HepG2 (cell line): ENCODE data around the gene CBL. TPM values are rescaled to one million over a fixed set of nuclear protein-coding genes. Genes with fewer than 3 reads are reported as not detected.
A peak's percentile ranks its signal among the peaks of the same experiment; 100 is the strongest.

Source experiments
- ATAC-seq: fragments of 200-7000 bp; cut with Tn5 transposase; 3 replicates; pipeline ENCODE4 v1.9.1; 2020; ENCODE audit warnings: mild to moderate bottlenecking, moderate library complexity
- BruUV-seq: library from RNA; stranded (reverse); fragments of 400-500 nt; replicated peaks from 2 replicates; lab custom pipeline; 2021; lab: Mats Ljungman, UMichigan
- CTCF ChIA-PET: fragments of 300-600 bp; formaldehyde crosslinking; extraction: SDS; loops from one replicate; lab custom pipeline; 2021; ENCODE audit warnings: low total read pairs, inconsistent platforms, low intra/inter-chr PET ratio; lab: Yijun Ruan, JAX
- POLR2A ChIA-PET: fragments of 350-600 bp; sonication (Branson Sonifier 250); formaldehyde crosslinking; loops from one replicate; lab custom pipeline; 2020; ENCODE audit warnings: antibody characterized with exemption, inconsistent platforms; lab: Yijun Ruan, JAX
- DNase-seq: peaks from one replicate; pipeline ENCODE4 v3.0.0-alpha.2; 2015; ENCODE audit warnings: low spot score
- FAIRE-seq: peaks from 3 replicates; lab custom pipeline; 2011; peaks lifted over from hg19 to GRCh38; lab: Jason Lieb, UNC
- H2AFZ ChIP-seq: one replicate; pipeline ENCODE4 v1.6.1; 2011; ENCODE audit warnings: low read length, inconsistent platforms
- H3K27ac ChIP-seq: fragments of 300-600 bp; 3 replicates; pipeline ENCODE4 v1.8.0; 2011; ENCODE audit warnings: mixed run types, mild to moderate bottlenecking, mixed read lengths, low read length, inconsistent platforms; ENCODE audit not compliant: insufficient read depth; ENCODE audit errors: extremely low read length
- H3K27me3 ChIP-seq, 2 experiments: fragments of 200-600 bp in 1 of 2; 2 replicates in 1 of 2; 3 replicates in 1 of 2; pipeline versions ENCODE4 v1.6.0 to v1.8.0; 2011; ENCODE audit warnings: low read length in 2 of 2, mild to moderate bottlenecking in 2 of 2, moderate library complexity in 2 of 2, inconsistent platforms in 1 of 2; ENCODE audit not compliant: insufficient read depth in 2 of 2, control insufficient read depth in 1 of 2
- H3K36me3 ChIP-seq, 2 experiments: fragments of 200-600 bp in 1 of 2; replicated peaks in 1 of 2; 2 replicates in 1 of 2; 3 replicates in 1 of 2; pipeline versions ENCODE4 v1.5.1 to v1.8.0; 2011; ENCODE audit warnings: low read length in 2 of 2, inconsistent platforms in 1 of 2; ENCODE audit not compliant: insufficient read depth in 2 of 2, control insufficient read depth in 1 of 2
- H3K4me1 ChIP-seq: 2 replicates; pipeline ENCODE4 v1.5.1; 2012; ENCODE audit warnings: low read length, inconsistent platforms; ENCODE audit not compliant: insufficient read depth
- H3K4me2 ChIP-seq: 2 replicates; pipeline ENCODE4 v1.6.0; 2011; ENCODE audit warnings: low read depth, low read length, inconsistent platforms
- H3K4me3 ChIP-seq, 3 experiments: fragments of 200-600 bp in 1 of 3; sonication (generic), shearing (Covaris generic) in 1 of 3; replicated peaks in 1 of 3; 2 replicates each; pipeline ENCODE4 v1.5.1; 2011 to 2016; ENCODE audit warnings: low read length in 3 of 3, inconsistent platforms in 2 of 3, low read depth in 2 of 3, mild to moderate bottlenecking in 2 of 3, control low read depth in 1 of 3, mixed read lengths in 1 of 3; ENCODE audit not compliant: insufficient read depth in 1 of 3
- H3K79me2 ChIP-seq: one replicate; pipeline ENCODE4 v1.6.1; 2011; ENCODE audit warnings: low read length, inconsistent platforms; ENCODE audit not compliant: insufficient read depth
- H3K9ac ChIP-seq: 2 replicates; pipeline ENCODE4 v1.6.0; 2011; ENCODE audit warnings: mild to moderate bottlenecking, low read depth, low read length, inconsistent platforms; ENCODE audit not compliant: insufficient read depth
- H3K9me3 ChIP-seq: 2 replicates; pipeline ENCODE4 v1.5.1; 2012; ENCODE audit warnings: mild to moderate bottlenecking, low read length
- H4K20me1 ChIP-seq: 2 replicates; pipeline ENCODE4 v1.6.0; 2011; ENCODE audit warnings: inconsistent platforms, mild to moderate bottlenecking, low read length, moderate library complexity; ENCODE audit not compliant: insufficient read depth
- ARNT2 ChIP-seq: sonication (generic); formaldehyde crosslinking; IDR thresholded peaks from 2 replicates; pipeline ENCODE4 v1.8.0; 2022; ENCODE audit warnings: mild to moderate bottlenecking, low read depth, missing genetic modification reagents, moderate library complexity
- DBP ChIP-seq: sonication (generic); formaldehyde crosslinking; IDR thresholded peaks from 2 replicates; pipeline ENCODE4 v1.4.0; 2020; ENCODE audit warnings: missing genetic modification reagents; ENCODE audit errors: not compliant biosample characterization
- HNRNPK ChIP-seq: fragments of 200-400 bp; formaldehyde crosslinking; IDR thresholded peaks from 2 replicates; pipeline ENCODE4 v1.6.1; 2018; ENCODE audit warnings: low read length, low read depth, moderate library complexity, mild to moderate bottlenecking; ENCODE audit not compliant: poor library complexity, severe bottlenecking
- HNRNPLL ChIP-seq: fragments of 200-400 bp; formaldehyde crosslinking; IDR thresholded peaks from 2 replicates; pipeline ENCODE4 v1.6.1; 2017; ENCODE audit warnings: mild to moderate bottlenecking, low read depth, low read length; ENCODE audit not compliant: poor library complexity, severe bottlenecking
- KLF9 ChIP-seq: IDR thresholded peaks from 2 replicates; pipeline ENCODE4 v1.6.1; 2016; ENCODE audit warnings: low read depth
- PCBP1 ChIP-seq: fragments of 200-400 bp; formaldehyde crosslinking; IDR thresholded peaks from 2 replicates; pipeline ENCODE4 v1.6.1; 2017; ENCODE audit warnings: mild to moderate bottlenecking, low read depth, low read length, borderline replicate concordance
- POLR2G ChIP-seq: fragments of 200-400 bp; formaldehyde crosslinking; IDR thresholded peaks from 2 replicates; pipeline ENCODE4 v1.6.1; 2018; ENCODE audit warnings: mild to moderate bottlenecking, low read depth, low read length, moderate library complexity
- ZNF230 ChIP-seq: sonication (generic); formaldehyde crosslinking; IDR thresholded peaks from 2 replicates; pipeline ENCODE4 v1.4.0; 2020; ENCODE audit warnings: mild to moderate bottlenecking, missing genetic modification reagents
- ZNF333 ChIP-seq: sonication (generic); formaldehyde crosslinking; IDR thresholded peaks from 2 replicates; pipeline ENCODE4 v1.4.0; 2020; ENCODE audit warnings: mild to moderate bottlenecking, missing genetic modification reagents, borderline replicate concordance
- WGBS: methylation state at CpG from one replicate; pipeline ENCODE4 v1.1.6; 2017; ENCODE audit warnings: low lambda C conversion rate; 5-methylcytosine and 5-hydroxymethylcytosine counted together
- in situ Hi-C: cut with HindIII; loops from 2 replicates; pipeline ENCODE4 v1.10.0; 2017; ENCODE audit warnings: low pct_unique_long_range_greater_than_20kb; ENCODE audit not compliant: extremely low pct_ligation_motif_present
- intact Hi-C: fragments of 100-400 bp; cut with micrococcal nuclease; formaldehyde crosslinking; loops from one replicate; pipeline ENCODE4 v1.10.0; 2022; ENCODE audit not compliant: unreplicated experiment
- polyA plus RNA-seq, 8 experiments: library from polyadenylated mRNA; depleted of rRNA in 3 of 8; stranded (reverse) in 7 of 8; unstranded in 1 of 8; fragments of >200 nt; fragmentation: Illumina TruSeq in 4 of 8; extraction: Trizol in 4 of 8; gene quantifications; 2 replicates each; pipeline versions ENCODE4 v1.2.1 to v1.2.3, GENCODE V29; 2011 to 2016; ENCODE audit warnings: low read depth in 4 of 8, missing spikeins in 1 of 8, mixed read lengths in 1 of 8; ENCODE audit not compliant: insufficient read depth in 1 of 8
- total RNA-seq, 5 experiments: library from RNA; depleted of rRNA; stranded (reverse); fragments of >200 nt; fragmentation: Illumina TruSeq; extraction: Trizol; gene quantifications; 2 replicates each; pipeline ENCODE4 v1.2.3, GENCODE V29; 2016; ENCODE audit warnings: low read depth in 1 of 5

The CBL gene
- total and polyA plus RNA-seq, 2 of the 13 experiments (the other 11 are each of a cell fraction or from before 2014, with no cell fraction given): 6.6 to 7.4 TPM

- Histone ChIP-seq H4K20me1 (no peaks in the 10 kb centered on the region), H2AFZ (no peak overlapping the region), H3K79me2 (no peaks in the 10 kb centered on the region), H3K4me1 (peaks cover 71% of the 10 kb centered on the region), H3K9ac (no peak overlapping the region), H3K4me3 (no peak overlapping the region), H3K27ac (no peak overlapping the region), H3K4me2 (no peak overlapping the region), H3K36me3 (0 out of 5 replicates have a peak, but pooled peaks cover 0 to 3% of the 10 kb centered on the region in 2 experiments), H3K27me3 (0 out of 5 replicates have a peak, but pooled peaks cover 0 to 4% of the 10 kb centered on the region in 2 experiments), H3K9me3 (no peaks in the 10 kb centered on the region)
- in situ Hi-C loops (no loop called here), intact Hi-C loops (no loop called here)
- FAIRE-seq: no peak
- no peak for ATAC-seq
- CTCF ChIA-PET: no interaction called here
- DNase-seq: no peak
- BruUV-seq: no TSS peak
- POLR2A ChIA-PET: interaction anchor here (1.2 kb wide), 1 partner anchor 17 kb away, joined by 5 read pairs; no protein-coding TSS in a partner anchor
- TF ChIP-seq POLR2G (no peak), ZNF230 (CRISPR knock-in tag) (no peak), KLF9 (no peak), ZNF333 (CRISPR knock-in tag) (no peak), ARNT2 (CRISPR knock-in tag) (no peak), HNRNPLL (no peak), DBP (CRISPR knock-in tag) (no peak), HNRNPK (peak; percentile 86), PCBP1 (0 out of 2 replicates have a peak, but pooled peaks have one; percentile 49)
- TF ChIP-seq, all 625 proteins: peak for 2
- 18% methylated on average over 2 of the region's 2 CpGs for WGBS
Observed at GRCh38 chr11:119351232-119351631, 145.1 kb downstream of the CBL start.
